Measurements from ENCODE around the gene RASSF7.

- TF ChIP-seq EZH2 (IDR thresholded peaks at IDR 0.05; ENCODE audit: low read length, unreplicated experiment) (no peak), CTCF (conservative IDR thresholded peaks at IDR 0.05; ENCODE audit: low read depth, low read length) (no peak), EZH2phosphoT487 (IDR thresholded peaks at IDR 0.05; ENCODE audit: borderline replicate concordance, low read length) (no peak)
These were observed 7.0 kb downstream of the RASSF7 start for GRCh38 chr11:567629-568292.
